Measurements from ENCODE around the gene NPAS2. TPM values are rescaled to one million over a fixed set of nuclear protein-coding genes. Genes with fewer than 3 reads are reported as not detected.

Gene NPAS2
- polyA plus RNA-seq, 1 of the 3 experiments (the other 2 are of a cell fraction) = 58.5 TPM

- Histone ChIP-seq H4K20me1 (ENCODE audit: insufficient read depth) (no peaks in the 10 kb centered on the region), H3K9me3 (no peaks in the 10 kb centered on the region), H3K79me2 (ENCODE audit: insufficient read depth) (no peaks in the 10 kb centered on the region), H3K36me3 (replicated peaks in 1 of 2; ENCODE audit: control insufficient read depth in 1 of 2, insufficient read depth in 2 of 2, low read length in 1 of 2) (no peaks in the 10 kb centered on the region), H3K4me1 (ENCODE audit: control insufficient read depth in 1 of 2, insufficient read depth in 2 of 2, low read depth in 1 of 2, low read length in 1 of 2) (peaks cover 0 to 15% of the 10 kb centered on the region in 2 experiments; a peak in 3 of 4 replicates), H3F3A (replicated peaks; ENCODE audit: insufficient read depth) (peaks cover 22% of the 10 kb centered on the region), H3K9ac (no peak overlapping the region), H3K27ac (ENCODE audit: low read depth in 2 of 2, low read length in 1 of 2) (no peak overlapping the region), H3K9me2 (no peaks in the 10 kb centered on the region), H3K4me3 (ENCODE audit: low read depth in 2 of 2, low read length in 1 of 2) (no peak overlapping the region), H2AFZ (ENCODE audit: low read depth) (no peak overlapping the region), H3K27me3 (ENCODE audit: insufficient read depth) (no peaks in the 10 kb centered on the region), H3K4me2 (no peak overlapping the region)
- DNase-seq = no peak
- TF ChIP-seq NRF1 (IDR thresholded peaks at IDR 0.05; ENCODE audit: low read depth, low read length) (no peak), FOXJ3 (CRISPR knock-in tag; IDR thresholded peaks at IDR 0.05) (no peak), MEF2A (IDR thresholded peaks at IDR 0.05; ENCODE audit: borderline replicate concordance, low read depth) (no peak), IRF3 (IDR thresholded peaks at IDR 0.05; ENCODE audit: low read depth, low read length) (no peak), TCF12 (IDR thresholded peaks at IDR 0.05) (no peak), SIN3A (IDR thresholded peaks at IDR 0.05; ENCODE audit: borderline replicate concordance, low read depth, low read length) (no peak), EZH2phosphoT487 (IDR thresholded peaks at IDR 0.05; ENCODE audit: borderline replicate concordance, low read depth) (no peak), RXRA (IDR thresholded peaks at IDR 0.05; ENCODE audit: borderline replicate concordance, low read depth) (no peak), USF1 (IDR thresholded peaks at IDR 0.05; ENCODE audit: borderline replicate concordance, low read depth) (no peak), ZBTB33 (IDR thresholded peaks at IDR 0.05; ENCODE audit: borderline replicate concordance, low read depth) (no peak), TEAD4 (IDR thresholded peaks at IDR 0.05; ENCODE audit: borderline replicate concordance, insufficient read depth) (no peak), GABPA (IDR thresholded peaks at IDR 0.05; ENCODE audit: low read depth) (no peak), EP300 (IDR thresholded peaks at IDR 0.05; ENCODE audit: borderline replicate concordance in 1 of 2, low read depth in 1 of 2, low read length in 1 of 2) (no peak), PBX3 (IDR thresholded peaks at IDR 0.05) (no peak)
- CTCF ChIA-PET = no interaction called here
- POLR2A ChIA-PET = no interaction called here
- 83% methylated on average over 6 of the region's 6 CpGs for WGBS (ENCODE audit: low lambda C conversion rate)
Measured at GRCh38 chr2:100782380-100782878, 37.5 kb upstream of the NPAS2 start.

Measured in SK-N-SH (cell line).